Measurements from ENCODE around the gene PAX2. TPM values are rescaled to one million over a fixed set of nuclear protein-coding genes. Genes with fewer than 3 reads are reported as not detected.

PAX2 gene
- total RNA-seq, 1 experiment from 2014 or later: not detected

- H3K27ac ChIP-seq (ENCODE audit: low read depth, low read length, poor library complexity, severe bottlenecking): no peak overlapping the region
- ChIA-PET CTCF (interaction anchor here (2.3 kb wide), 1 partner anchor 134 kb away, joined by 9 read pairs; no protein-coding TSS in a partner anchor), POLR2A (ENCODE audit: low non-redundant PET) (no interaction called here)
- no peaks in the 10 kb centered on the region for H3K9me3 ChIP-seq (ENCODE audit: low read depth, low read length, poor library complexity, severe bottlenecking)
- no TSS peak for BruUV-seq (replicated peaks)
- H3K4me3 ChIP-seq (ENCODE audit: low read depth, low read length, poor library complexity, severe bottlenecking): no peak overlapping the region
- TF ChIP-seq, protein P1, sequence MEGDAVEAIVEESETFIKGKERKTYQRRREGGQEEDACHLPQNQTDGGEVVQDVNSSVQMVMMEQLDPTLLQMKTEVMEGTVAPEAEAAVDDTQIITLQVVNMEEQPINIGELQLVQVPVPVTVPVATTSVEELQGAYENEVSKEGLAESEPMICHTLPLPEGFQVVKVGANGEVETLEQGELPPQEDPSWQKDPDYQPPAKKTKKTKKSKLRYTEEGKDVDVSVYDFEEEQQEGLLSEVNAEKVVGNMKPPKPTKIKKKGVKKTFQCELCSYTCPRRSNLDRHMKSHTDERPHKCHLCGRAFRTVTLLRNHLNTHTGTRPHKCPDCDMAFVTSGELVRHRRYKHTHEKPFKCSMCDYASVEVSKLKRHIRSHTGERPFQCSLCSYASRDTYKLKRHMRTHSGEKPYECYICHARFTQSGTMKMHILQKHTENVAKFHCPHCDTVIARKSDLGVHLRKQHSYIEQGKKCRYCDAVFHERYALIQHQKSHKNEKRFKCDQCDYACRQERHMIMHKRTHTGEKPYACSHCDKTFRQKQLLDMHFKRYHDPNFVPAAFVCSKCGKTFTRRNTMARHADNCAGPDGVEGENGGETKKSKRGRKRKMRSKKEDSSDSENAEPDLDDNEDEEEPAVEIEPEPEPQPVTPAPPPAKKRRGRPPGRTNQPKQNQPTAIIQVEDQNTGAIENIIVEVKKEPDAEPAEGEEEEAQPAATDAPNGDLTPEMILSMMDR (conservative IDR thresholded peaks at IDR 0.05; ENCODE audit: low read depth, low read length): no peak
- TF ChIP-seq EZH2 (IDR thresholded peaks at IDR 0.05; ENCODE audit: borderline replicate concordance, low read depth, low read length, poor library complexity, severe bottlenecking): no peak
- H3K27me3 ChIP-seq (replicated peaks; ENCODE audit: insufficient read depth, low read depth, low read length, poor library complexity): peaks cover 3% of the 10 kb centered on the region
- no peak for DNase-seq (ENCODE audit: low spot score)
- intact Hi-C loops (cut with micrococcal nuclease; ENCODE audit: unreplicated experiment): loop anchor here (10.0 kb wide), 1 partner anchor 443 kb away; no protein-coding TSS in a partner anchor
- no peaks in the 10 kb centered on the region for H3K36me3 ChIP-seq (ENCODE audit: insufficient read depth, low read length, poor library complexity, severe bottlenecking)
- peaks cover 6% of the 10 kb centered on the region for H3K4me1 ChIP-seq (ENCODE audit: insufficient read depth, low read length, poor library complexity, severe bottlenecking)
Measured at GRCh38 chr10:100877461-100877850, 132.1 kb downstream of the PAX2 start.

DNA sequence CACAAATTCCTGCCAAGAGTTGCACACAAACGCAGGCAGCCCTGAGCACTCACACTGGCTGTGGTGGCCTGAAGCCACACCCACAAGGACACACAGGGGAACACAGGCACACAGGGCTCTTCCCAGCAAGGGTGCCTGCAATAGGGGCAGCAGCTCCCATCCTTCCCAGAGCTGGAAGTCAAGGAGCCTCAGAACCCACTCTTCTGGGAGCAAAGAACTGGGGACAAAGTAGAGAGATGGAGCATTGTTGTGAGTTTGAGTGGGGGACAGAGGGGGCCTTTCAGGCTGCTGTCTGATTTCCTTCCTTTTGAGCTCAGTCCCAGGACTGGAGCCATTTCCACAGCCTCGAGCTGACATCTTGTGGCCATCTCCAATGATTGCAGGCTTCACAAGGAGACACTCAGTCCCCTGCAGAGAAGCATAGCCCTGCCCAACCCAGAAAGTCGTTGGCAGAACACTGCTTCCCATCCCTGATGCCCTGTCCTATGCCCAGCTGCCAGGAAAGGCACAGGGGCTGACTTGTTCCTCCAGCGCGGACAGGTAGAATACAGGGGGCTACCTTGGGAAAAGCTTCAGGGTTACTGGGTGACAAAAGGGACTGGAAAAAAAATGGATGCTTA, 133.0 kb downstream of the PAX2 start:
- intact Hi-C loops (cut with micrococcal nuclease; ENCODE audit: unreplicated experiment): loop anchor here (2.0 to 10.0 kb wide), 2 partner anchors 316 to 444 kb away; no protein-coding TSS in a partner anchor
- ChIA-PET POLR2A (ENCODE audit: low non-redundant PET) (no interaction called here), CTCF (interaction anchor here (0.6 to 2.3 kb wide), 20 partner anchors 9 to 441 kb away, joined by 3 to 30 read pairs (median 4); partner anchors contain the start of genes HIF1AN and SLF2)
- no peak for TF ChIP-seq EZH2 (IDR thresholded peaks at IDR 0.05; ENCODE audit: borderline replicate concordance, low read depth, low read length, poor library complexity, severe bottlenecking)
- TF ChIP-seq, protein P1 (conservative IDR thresholded peaks at IDR 0.05; ENCODE audit: low read depth, low read length): peak; percentile 81
- no peaks in the 10 kb centered on the region for H3K9me3 ChIP-seq (ENCODE audit: low read depth, low read length, poor library complexity, severe bottlenecking)
- H3K27me3 ChIP-seq (replicated peaks; ENCODE audit: insufficient read depth, low read depth, low read length, poor library complexity): peaks cover 3% of the 10 kb centered on the region
- no TSS peak for BruUV-seq (replicated peaks)
- H3K27ac ChIP-seq (ENCODE audit: low read depth, low read length, poor library complexity, severe bottlenecking): no peak overlapping the region
- no peaks in the 10 kb centered on the region for H3K36me3 ChIP-seq (ENCODE audit: insufficient read depth, low read length, poor library complexity, severe bottlenecking)
- H3K4me3 ChIP-seq (ENCODE audit: low read depth, low read length, poor library complexity, severe bottlenecking): no peak overlapping the region
- H3K4me1 ChIP-seq (ENCODE audit: insufficient read depth, low read length, poor library complexity, severe bottlenecking): peaks cover 6% of the 10 kb centered on the region
- DNase-seq (ENCODE audit: low spot score): peak; percentile 84

Other genes with a start within 250 kb of the PAX2 start
- 3.8 and 4.7 TPM in 2 replicates for gene SEC31B, start 225.7 kb upstream of the PAX2 start, total RNA-seq (2021)
- gene NDUFB8, start 215.7 kb upstream of the PAX2 start, total RNA-seq (2021): 293 and 297 TPM in 2 replicates
- gene HIF1AN, start 209.6 kb upstream of the PAX2 start, total RNA-seq (2021): 49.0 and 57.6 TPM in 2 replicates
- gene SLF2, start 167.4 kb downstream of the PAX2 start, total RNA-seq (2021): 34.6 and 39.4 TPM in 2 replicates
- 6.1 and 9.2 TPM in 2 replicates for gene SEMA4G, start 223.9 kb downstream of the PAX2 start, total RNA-seq (2021)
- gene MRPL43, start 241.9 kb downstream of the PAX2 start, total RNA-seq (2021): 80.4 and 88.8 TPM in 2 replicates
- gene TWNK, start 242.0 kb downstream of the PAX2 start, total RNA-seq (2021): 29.5 and 30.8 TPM in 2 replicates